ENCODE measurements around the gene HDAC7. TPM values are rescaled to one million over a fixed set of nuclear protein-coding genes. Genes with fewer than 3 reads are reported as not detected.
A peak's percentile ranks its signal among the peaks of the same experiment; 100 is the strongest.

HDAC7 gene
- total and polyA plus RNA-seq, 2 of the 13 experiments (the other 11 are each of a cell fraction or from before 2014, with no cell fraction given), result 4.6 to 10.8 TPM

- TF ChIP-seq TBL1XR1 (IDR thresholded peaks at IDR 0.05; ENCODE audit: borderline replicate concordance, low read length, partially characterized antibody), result no peak
- TF ChIP-seq STAG1 (CRISPR knock-in tag; IDR thresholded peaks at IDR 0.05), result peak; percentile 33
- peak; percentile 60 for TF ChIP-seq PHF21A (CRISPR knock-in tag; IDR thresholded peaks at IDR 0.05)
- 0 out of 2 replicates have a peak, but pooled peaks have one; percentile 37 for TF ChIP-seq AHR (CRISPR knock-in tag; IDR thresholded peaks at IDR 0.05)
- TF ChIP-seq ZNF761 (CRISPR knock-in tag; conservative IDR thresholded peaks at IDR 0.05), result 0 out of 2 replicates have a peak, but pooled peaks have one; percentile 33
- no peak; the same call in 1 of the 2 replicates for TF ChIP-seq ZSCAN31 (CRISPR knock-in tag; IDR thresholded peaks at IDR 0.05; ENCODE audit: low read depth)
- peak; percentile 17; the same call in 1 of the 2 replicates for TF ChIP-seq CBFB (CRISPR knock-in tag; IDR thresholded peaks at IDR 0.05)
- no peak for TF ChIP-seq ETV6 (CRISPR knock-in tag; conservative IDR thresholded peaks at IDR 0.05)
- no peak for TF ChIP-seq TRIM22 (IDR thresholded peaks at IDR 0.05)
- TF ChIP-seq ZNF839 (CRISPR knock-in tag; IDR thresholded peaks at IDR 0.05; ENCODE audit: borderline replicate concordance), result 0 out of 2 replicates have a peak, but pooled peaks have one; percentile 29
- no peak for TF ChIP-seq ELF1 (CRISPR knock-in tag; IDR thresholded peaks at IDR 0.05)
- no peak for TF ChIP-seq ZSCAN20 (CRISPR knock-in tag; IDR thresholded peaks at IDR 0.05; ENCODE audit: borderline replicate concordance)
- no peak for TF ChIP-seq ZFP82 (CRISPR knock-in tag; IDR thresholded peaks at IDR 0.05; ENCODE audit: borderline replicate concordance)
- TF ChIP-seq, protein P1, sequence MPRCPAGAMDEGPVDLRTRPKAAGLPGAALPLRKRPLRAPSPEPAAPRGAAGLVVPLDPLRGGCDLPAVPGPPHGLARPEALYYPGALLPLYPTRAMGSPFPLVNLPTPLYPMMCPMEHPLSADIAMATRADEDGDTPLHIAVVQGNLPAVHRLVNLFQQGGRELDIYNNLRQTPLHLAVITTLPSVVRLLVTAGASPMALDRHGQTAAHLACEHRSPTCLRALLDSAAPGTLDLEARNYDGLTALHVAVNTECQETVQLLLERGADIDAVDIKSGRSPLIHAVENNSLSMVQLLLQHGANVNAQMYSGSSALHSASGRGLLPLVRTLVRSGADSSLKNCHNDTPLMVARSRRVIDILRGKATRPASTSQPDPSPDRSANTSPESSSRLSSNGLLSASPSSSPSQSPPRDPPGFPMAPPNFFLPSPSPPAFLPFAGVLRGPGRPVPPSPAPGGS (CRISPR knock-in tag; IDR thresholded peaks at IDR 0.05), result no peak
- TF ChIP-seq, protein P2, sequence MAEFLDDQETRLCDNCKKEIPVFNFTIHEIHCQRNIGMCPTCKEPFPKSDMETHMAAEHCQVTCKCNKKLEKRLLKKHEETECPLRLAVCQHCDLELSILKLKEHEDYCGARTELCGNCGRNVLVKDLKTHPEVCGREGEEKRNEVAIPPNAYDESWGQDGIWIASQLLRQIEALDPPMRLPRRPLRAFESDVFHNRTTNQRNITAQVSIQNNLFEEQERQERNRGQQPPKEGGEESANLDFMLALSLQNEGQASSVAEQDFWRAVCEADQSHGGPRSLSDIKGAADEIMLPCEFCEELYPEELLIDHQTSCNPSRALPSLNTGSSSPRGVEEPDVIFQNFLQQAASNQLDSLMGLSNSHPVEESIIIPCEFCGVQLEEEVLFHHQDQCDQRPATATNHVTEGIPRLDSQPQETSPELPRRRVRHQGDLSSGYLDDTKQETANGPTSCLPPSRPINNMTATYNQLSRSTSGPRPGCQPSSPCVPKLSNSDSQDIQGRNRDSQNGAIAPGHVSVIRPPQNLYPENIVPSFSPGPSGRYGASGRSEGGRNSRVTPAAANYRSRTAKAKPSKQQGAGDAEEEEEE (CRISPR knock-in tag; IDR thresholded peaks at IDR 0.05; ENCODE audit: borderline replicate concordance), result no peak
- TF ChIP-seq, protein P3, sequence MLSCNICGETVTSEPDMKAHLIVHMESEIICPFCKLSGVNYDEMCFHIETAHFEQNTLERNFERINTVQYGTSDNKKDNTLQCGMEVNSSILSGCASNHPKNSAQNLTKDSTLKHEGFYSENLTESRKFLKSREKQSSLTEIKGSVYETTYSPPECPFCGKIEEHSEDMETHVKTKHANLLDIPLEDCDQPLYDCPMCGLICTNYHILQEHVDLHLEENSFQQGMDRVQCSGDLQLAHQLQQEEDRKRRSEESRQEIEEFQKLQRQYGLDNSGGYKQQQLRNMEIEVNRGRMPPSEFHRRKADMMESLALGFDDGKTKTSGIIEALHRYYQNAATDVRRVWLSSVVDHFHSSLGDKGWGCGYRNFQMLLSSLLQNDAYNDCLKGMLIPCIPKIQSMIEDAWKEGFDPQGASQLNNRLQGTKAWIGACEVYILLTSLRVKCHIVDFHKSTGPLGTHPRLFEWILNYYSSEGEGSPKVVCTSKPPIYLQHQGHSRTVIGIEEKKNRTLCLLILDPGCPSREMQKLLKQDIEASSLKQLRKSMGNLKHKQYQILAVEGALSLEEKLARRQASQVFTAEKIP (CRISPR knock-in tag; IDR thresholded peaks at IDR 0.05; ENCODE audit: borderline replicate concordance), result no peak
- 0 out of 2 replicates have a peak, but pooled peaks have one; percentile 38 for TF ChIP-seq ZNF414 (CRISPR knock-in tag; IDR thresholded peaks at IDR 0.05)
- peak; percentile 15 for TF ChIP-seq TEAD3 (CRISPR knock-in tag; optimal IDR thresholded peaks at IDR 0.05; ENCODE audit: borderline replicate concordance)
- TF ChIP-seq ZNF770 (CRISPR knock-in tag; IDR thresholded peaks at IDR 0.05), result no peak
- no peak for TF ChIP-seq SAFB2 (CRISPR knock-in tag; IDR thresholded peaks at IDR 0.05; ENCODE audit: borderline replicate concordance, low read depth)
Measured at GRCh38 chr12:47819138-47819895, 386 bp downstream of the HDAC7 start (continued).

All from HepG2 (cell line).